GM21619 (cell line): ENCODE results near the gene MRPS7.
"Not testable (repeated sequence)": the region's sequence is repeated elsewhere in the genome, so short reads cannot be mapped to it uniquely, and the experiment has no call there.

Experiments
- ATAC-seq: cut with Tn5 transposase; IDR thresholded peaks from one replicate; pipeline ENCODE4 v1.9.1; 2021; ENCODE audit not compliant: unreplicated experiment

MRPS7 gene

DNA sequence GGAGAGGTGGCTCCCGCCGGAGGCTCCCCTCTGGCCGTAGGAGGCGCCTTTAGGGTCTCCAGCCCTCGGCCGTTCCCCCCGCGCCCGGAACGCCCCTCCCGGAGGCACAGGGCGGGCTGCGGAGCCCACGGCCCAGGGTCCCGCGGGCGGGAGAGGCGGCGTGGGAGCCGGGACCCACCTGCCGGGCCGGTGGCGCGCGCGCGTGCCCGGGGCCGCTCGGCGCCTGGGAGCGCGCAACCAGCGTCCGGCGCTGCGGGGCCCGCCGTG, 9.2 kb downstream of the MRPS7 start, which contains the start of gene MIF4GD:
Gene MIF4GD (minus strand): TSS at position 266 of the 267 bp plus-strand sequence. CDS start 1,036 bp downstream, outside the sequence.
- no peak for ATAC-seq

DNA sequence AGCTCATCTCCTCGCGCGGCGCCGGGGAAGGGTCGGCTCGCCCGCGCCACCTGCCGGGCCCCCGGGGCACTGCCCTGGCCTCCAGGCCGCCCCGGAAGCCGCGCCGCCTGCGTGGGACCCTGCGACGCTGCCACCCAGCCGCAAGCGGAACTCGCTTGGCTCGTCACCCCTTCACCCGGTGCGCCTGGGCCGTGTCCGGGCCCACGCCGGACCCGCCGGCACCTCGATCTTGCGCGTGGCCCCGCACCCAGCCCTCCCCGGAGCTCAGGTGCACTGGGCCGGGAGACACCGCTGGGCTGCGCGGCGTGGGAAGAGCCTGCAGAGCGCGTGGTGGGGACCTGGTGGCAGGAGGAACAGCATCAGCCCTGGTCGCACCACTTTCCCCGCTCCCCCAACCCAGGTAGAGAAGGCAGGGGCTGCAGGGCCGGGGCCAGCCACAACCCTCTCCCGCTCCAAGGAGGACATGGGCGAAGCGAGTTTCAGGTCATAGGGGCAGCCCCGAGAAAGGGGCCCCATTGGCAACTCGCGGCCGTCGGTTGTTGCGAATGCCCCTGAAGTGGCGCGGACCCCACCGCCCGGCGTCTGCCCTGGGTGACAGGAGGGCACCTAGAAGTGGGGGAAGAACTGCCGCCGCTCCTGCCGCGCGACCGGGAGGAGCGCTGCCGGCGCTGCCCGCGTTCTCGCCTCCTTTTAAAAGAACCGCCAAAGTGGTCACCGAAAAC, 9.7 kb downstream of the MRPS7 start:
- ATAC-seq, result peak; percentile 64

DNA sequence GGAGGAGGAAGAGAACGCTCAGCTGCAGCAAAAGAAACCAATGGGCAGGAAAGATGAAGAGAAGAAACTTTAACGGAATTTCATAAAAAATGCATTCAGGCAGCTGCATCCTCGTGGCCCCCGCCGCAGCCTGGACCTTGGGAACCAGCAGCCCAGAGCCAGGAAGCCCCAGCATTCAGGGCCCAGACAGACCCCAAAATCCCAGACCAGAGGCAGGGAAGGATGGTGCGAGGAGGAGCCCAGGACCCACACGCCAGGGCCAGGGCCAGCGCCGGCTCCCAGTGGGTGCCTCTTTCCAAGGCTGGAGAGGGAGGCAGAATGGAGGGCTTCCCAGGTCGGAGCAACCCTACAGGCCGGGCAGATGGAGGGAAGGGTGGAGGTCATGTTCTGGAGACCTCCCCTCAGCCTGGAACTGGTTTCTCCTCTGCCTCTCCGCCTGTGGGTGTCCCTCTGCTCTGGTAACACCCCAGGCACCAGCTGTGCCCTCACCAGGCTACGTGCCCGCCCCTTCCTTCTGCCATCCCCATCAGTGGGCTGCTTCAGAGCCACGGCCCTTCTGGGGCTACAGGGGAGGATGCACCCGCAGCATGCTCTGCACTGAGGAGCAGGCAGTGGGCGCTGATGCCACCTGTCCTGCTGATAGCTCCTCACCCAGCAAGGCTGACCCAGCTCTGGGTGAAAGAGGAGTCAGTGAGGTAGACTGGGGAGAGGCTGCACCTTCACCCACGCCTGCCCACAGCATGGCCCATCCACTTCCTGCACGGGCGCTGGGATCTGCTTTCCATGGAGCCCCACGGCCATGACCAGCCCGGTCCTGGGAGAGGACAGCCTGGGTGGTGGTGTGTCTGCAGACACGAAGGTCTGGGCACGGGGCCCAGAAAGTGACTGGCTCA, 10.5 kb downstream of the MRPS7 start:
- no peak for ATAC-seq

DNA sequence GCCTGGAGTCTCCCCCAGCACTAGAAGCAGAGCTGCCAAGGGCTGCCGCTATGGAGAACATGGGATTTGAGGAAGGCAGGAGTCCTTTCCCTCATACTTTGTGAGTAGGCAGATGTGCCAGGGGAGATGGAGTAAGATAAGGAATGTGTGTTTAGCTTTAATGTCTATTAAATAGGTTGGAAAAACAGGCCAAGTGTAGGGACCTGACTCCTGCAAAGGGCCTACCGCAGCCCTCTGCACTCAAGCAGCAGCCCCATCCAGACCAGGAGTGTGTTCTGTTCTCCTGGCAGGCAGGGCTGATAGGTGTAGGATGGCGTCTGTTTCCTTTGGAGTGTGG, 11.1 kb downstream of the MRPS7 start:
- no peak for ATAC-seq

DNA sequence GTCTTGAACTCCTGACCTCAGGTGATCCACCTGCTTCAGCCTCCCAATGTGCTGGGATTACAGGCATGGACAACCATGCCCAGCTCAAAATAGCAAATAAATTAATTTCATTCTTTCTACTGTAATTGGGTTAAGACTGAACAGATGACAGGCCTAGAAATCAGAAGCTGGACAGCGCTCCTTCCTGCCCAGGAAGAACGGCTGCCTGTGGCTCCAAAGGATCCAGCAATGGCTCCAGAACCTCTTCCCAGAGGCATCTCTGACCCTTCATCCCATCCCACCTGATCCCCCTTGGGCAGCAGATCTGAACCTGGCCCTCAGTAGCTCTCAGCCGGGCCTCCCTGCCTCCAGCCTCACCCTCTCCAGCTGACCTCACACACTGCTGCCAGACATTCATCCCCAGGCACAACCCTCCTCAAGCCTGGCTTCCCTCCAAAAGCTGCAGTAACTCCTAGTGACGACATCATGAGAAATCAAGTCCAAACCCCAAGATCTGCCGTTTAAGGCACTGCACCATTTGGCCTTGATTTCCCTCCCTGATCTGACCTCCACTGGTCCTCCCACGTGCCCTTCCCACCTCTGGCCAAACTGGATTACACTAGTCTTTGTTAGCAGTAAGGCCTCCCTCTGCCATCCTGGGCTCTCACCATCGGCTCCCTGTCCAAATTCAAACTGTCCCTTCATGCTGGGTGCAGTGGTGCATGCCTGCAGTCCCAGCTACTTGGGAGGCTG, 12.5 kb downstream of the MRPS7 start:
- ATAC-seq, result no peak

DNA sequence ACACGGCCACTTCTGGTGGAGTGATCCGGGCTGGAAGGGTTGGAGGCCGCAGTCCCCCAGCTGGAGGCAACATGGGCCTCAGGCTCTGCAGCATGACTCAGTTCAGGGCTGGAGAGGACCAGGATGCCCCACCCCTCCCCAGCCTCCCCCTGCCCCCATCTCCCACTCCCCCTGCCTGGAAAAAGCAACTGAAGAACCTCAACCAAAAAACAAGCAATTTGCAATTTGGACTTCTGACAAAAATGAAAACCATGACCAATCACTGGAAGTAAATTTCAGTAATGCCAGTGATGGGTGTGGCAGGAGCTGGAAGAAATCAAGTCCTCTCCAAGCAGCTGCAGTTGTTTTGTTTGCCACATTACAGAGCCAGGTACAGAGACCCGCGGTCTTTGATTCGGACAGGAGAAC, 16.0 kb downstream of the MRPS7 start:
- no peak for ATAC-seq

DNA sequence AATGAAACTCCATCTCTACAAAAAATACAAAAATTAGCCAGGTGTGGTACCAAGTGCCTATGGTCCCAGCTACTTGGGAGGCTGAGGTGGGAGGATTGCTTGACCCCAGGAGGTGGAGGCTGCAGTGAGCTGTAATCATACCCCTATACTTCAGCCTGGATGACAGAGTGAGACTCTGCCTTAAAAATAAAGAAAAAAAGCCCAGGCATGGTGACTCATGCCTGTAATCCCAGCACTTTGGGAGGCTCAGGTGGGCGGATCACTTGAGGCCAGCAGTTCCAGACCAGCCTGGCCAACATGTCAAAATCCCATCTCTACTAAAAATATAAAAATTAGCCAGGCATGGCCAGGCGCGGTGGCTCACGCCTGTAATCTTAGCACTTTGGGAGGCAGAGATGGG, 18.5 kb downstream of the MRPS7 start:
- not testable (repeated sequence) for ATAC-seq

DNA sequence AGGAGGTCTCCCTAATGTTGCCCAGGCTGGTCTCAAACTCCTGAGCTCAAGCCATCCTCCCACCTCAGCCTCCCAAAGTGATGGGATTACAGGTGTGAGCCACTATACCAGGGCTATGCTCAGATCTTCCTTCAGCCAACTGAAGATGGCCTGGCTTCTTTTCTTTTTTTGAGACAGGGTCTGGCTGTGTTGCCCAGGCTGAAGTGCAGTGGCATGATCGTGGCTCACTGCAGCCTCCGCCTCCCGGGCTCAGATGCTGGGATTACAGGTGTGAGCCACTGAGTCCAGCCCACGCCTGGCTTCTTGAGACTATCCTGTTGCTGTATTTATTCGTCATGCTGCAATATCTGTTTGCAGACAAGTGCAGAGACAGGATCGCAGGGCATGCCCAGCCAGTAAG, 23.4 kb downstream of the MRPS7 start:
- ATAC-seq, result no peak

DNA sequence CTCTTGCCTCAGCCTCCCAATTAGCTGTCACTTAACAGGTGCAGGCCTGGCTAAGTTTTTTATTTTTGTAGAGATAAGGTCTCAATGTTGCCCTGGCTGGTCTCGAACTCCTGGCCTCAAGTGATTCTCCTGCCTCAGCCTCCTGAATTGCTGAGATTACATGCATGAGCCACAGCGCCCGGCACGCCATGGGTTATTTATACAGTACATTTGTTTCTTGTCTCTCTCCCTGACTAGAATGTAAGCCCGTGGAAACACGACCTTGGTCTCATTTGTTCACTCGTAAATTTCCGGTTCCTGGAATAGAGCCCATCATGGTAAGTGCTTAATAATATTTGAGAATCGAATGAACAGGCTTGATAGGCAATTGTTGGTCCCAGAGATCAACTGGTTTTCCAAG, 25.5 kb downstream of the MRPS7 start:
- ATAC-seq, result no peak

DNA sequence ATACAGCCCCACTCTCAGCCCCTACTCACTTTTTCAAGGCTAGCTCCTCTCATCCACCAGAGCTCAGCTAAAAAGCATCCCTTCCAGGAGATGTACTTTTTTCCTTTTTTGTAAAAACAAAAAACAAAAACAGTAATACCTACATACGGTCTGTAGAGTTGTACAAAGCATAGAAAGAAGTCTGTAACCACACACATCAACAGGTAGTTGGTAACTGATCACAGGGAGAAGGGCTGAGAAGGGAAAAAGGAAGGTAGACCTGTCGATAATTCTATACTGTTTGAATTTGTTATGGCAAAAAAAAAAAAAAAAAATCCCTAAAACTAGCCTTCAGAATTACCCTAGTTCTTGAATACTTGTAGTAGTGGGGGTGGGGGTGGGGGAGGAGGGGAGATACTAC, 26.7 kb downstream of the MRPS7 start:
- no peak for ATAC-seq

DNA sequence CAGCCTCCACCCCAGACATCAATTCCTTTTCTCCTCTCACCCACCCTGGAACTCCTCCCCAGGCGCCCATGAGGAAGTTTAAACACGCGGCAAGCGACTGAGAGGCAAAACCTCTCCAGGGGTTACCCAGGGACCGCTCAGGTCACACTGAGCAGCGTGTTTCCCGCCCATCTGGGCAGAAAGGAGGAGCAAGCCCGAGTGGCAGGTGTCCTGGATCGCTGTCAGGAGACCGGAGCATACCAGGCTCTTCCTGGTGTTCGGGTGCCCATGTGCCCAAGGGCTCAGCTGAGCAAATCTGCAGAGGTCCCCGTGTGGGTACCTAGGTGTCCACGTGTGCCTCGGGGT, 27.1 kb downstream of the MRPS7 start:
- peak; percentile 3 for ATAC-seq

DNA sequence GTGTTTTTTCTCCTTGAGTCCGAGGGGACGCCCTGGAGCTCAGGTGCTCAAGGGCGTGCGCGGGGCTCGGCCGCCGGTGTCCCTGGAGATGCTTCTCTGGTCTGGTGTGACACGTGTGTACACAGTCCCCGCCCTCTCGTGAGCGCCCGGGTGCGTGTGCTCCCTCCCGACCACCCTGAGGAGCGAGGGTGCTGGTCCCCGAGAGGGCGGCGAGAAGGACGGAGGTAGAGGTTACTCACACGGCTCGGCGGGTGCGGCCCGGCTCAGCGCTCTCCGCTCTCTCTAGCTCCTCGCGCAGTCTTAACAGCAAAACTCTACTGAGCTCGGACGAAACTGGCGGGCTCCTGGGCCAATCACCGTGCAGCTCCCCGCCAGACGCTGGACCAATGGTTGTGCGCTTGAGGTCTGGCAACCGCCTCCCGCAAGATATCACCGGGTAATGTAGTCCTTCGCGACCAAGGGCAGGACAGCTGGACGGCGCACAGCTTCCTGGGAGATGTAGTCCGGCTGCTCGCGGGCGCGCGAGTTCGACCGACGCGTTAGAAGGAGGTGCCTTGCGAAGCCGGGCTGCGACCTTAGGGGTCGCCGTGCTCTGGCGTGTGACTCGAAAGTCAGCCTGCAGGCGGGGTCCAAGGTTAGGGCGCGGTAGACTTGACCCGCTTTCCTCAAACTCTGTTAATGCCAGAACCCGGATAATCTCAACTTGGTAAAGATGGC, 27.6 kb downstream of the MRPS7 start, which contains the start of gene SLC25A19:
Gene SLC25A19 (minus strand): TSS at position 319 of the 717 bp plus-strand sequence. CDS start 2,669 bp downstream, outside the sequence.
- peak; percentile 88 for ATAC-seq

DNA sequence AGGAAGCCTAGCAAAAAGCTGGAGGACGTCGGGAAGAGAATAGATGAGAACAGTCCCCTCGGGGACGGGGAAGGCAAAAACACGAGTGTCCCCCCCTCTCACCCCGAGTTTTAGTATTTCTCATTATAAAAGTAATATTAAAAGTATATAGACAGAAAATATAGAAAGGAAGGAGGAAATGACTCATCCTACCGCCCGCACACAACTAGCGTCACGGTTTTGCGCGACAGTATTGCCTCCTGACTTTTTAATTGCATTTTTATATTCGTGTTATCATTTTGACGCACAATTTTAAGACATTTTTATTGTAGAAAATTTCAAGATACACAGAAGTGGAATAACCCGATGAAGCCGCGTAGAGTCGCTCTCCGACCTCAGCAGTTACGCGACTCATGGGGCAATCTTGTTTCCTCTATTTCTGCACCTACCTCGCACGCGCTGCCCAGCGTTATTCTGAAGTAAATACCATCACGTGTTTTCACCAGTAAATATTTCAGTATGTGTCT, 28.2 kb downstream of the MRPS7 start:
- peak; percentile 24 for ATAC-seq

DNA sequence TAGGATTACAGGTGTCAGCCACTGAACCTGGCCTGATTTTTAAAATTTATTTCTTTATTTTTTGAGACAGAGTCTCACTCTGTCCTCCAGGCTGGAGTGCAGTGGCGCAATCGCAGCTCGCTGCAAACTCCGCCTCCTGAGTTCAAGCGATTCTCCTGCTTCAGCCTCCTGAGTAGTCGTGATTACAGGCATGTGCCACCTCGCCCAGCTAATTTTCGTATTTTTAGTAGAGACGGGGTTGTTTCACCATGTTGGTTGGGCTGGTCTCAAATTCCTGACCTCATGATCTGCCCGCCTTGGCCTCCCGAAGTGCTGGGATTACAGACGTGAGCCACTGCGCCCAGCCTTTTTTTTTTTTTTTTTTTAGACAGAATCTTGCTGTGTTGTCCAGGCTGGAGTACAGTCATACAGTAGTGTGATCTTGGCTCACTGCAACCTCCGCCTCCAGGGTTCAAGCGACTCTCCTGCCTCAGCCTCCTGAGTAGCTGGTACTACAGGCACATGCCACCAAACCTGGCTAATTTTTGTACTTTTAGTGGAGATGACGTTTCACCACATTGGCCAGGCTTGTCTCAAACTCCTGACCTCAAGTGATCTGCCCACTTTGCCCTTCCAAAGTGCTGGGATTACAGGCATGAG, 31.2 kb downstream of the MRPS7 start:
- ATAC-seq, result not testable (repeated sequence)

DNA sequence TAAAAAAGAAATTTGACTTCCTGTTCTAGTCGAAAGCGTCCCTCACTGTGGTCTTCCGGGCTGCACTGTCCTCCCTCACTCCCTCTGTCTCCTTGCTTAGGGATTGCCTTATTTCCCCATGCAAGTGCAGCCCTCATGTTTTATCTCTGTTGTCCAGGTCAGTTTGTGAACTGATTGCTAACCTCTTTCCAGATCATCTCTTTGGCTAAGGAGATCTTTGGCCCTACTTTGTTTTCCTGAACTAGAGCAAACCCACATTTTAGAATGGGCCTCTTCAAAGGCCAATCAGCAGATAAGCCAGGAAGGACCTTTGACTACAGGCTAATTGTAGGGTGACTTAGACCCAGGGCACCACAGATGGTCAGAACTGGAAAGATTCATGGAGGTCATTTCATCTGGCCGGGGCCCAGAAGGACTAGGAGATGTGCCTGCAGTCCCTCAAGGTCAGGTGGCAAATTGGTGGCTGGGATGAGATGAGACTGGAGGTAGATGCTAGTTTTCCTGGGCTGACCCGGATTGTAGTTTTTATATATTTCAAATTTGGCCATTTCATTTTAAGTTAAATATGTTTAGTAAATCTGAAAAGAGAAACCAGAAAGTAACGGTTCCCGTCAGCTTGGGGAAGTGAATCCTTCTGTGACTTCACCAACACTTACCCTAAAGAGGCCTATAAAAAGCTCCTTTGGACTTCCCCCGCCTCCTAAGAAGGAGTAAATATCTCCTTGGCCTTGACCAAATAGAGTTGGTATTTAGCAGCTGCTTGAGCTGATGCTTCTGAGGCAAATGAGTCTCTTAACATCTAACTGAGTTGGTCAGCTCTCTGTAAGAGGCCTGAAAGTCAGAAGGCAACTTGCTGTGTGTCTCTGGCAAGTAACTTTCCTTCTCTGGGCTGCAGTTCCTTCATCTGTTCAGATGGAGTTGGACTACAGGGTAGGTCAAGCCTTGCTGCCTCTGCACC, 33.8 kb downstream of the MRPS7 start:
- ATAC-seq, result peak; percentile 58

DNA sequence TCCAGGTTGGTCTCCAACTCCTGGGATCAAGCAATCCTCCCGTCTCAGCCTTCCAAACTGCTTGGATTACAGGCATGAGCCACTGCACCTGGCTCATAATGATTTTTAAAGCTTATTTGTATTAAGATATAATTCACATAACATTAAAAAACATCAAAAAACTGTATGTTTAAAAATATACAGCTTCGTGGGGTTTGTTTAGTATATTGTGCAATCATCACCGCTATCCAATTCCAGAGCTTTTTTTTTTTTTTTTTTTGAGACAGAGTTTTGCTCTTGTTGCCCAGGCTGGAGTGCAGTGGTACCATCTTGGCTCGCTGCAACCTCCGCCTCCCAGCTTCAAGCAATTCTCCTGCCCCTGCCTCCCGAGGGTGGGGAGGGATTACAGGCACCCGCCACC, 38.6 kb downstream of the MRPS7 start:
- ATAC-seq, result no peak

DNA sequence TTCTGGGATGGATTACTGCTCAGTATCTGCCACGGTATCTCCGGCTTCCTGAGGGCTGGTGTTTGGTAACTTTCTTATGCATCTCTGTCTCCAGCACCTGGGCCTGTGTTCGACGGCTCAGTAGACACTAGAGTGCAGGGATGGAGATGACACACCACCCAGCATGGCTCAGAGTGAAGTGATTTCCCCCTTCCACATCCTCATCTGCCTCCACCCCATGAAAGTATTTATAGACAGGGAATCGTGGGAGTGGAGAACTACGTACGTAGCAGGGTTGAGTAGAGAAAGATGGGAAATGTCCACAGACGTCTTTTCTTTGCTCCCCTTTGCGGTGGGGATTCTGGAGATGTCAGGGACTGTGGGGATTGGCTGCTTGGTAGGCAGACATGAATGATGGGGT, 39.4 kb downstream of the MRPS7 start:
- ATAC-seq, result no peak

DNA sequence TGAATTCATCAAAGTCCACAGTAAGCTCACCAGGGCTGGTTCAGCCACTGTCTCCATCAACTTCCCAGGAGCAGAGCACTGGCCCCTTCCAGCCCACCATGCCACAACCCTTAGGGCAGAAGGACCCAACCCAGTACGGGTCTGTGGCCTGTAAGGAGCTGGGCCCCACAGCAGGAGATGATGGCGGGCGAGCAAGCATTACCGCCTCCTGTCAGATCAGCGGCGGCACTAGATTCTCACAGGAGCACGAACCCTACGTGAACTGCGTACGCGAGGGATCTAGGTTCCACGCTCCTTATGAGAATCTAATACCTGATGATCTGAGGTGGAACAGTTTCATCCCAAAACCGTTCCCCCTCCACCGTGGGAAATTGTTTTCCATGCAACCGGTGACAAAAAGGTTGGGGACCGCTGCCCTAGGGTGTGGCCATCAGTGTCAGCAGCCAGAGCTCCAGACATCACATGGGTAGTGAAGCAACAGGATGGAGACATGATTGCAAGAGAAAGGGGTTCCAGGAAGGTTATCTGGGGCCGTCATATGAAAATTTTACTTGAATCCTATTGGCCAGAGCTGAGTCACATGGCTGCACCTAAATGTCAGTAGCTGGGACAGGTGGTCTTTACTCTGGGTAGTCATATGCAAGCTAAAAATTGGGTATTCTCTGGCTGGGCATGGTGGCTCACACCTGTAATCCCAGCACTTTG, 40.0 kb downstream of the MRPS7 start:
- no peak for ATAC-seq
